ENCODE results near the gene RMI2.
A peak's percentile ranks its signal among the peaks of the same experiment; 100 is the strongest.

RMI2 gene

GRCh38 chr16:11327277-11328171 is 17.7 kb upstream of the RMI2 start:
- TF ChIP-seq SPI1 (IDR thresholded peaks at IDR 0.05; ENCODE audit: borderline replicate concordance, low read depth) = no peak
- no peak for TF ChIP-seq REST (IDR thresholded peaks at IDR 0.05; ENCODE audit: insufficient replicate concordance, low read depth)
- TF ChIP-seq CTCF (IDR thresholded peaks at IDR 0.05; ENCODE audit: insufficient read depth, low read length) = no peak
- TF ChIP-seq GABPA (IDR thresholded peaks at IDR 0.05; ENCODE audit: low read depth) = no peak
- TF ChIP-seq POLR2AphosphoS5 (IDR thresholded peaks at IDR 0.05; ENCODE audit: low read depth) = no peak
- no peak for DNase-seq (ENCODE audit: low read depth in 1 of 2, low spot score in 1 of 2)
- Histone ChIP-seq H3K4me3 (replicated peaks; ENCODE audit: insufficient read depth, low read length) (no peak overlapping the region), H3K27me3 (ENCODE audit: insufficient read depth, poor library complexity, severe bottlenecking) (no peaks in the 10 kb centered on the region), H3K27ac (replicated peaks) (no peak overlapping the region)

- no peak overlapping the region for H3K4me3 ChIP-seq (replicated peaks; ENCODE audit: insufficient read depth, low read length)
- no peaks in the 10 kb centered on the region for H3K27me3 ChIP-seq (ENCODE audit: insufficient read depth, poor library complexity, severe bottlenecking)
- peak in 1 of 2 experiments; percentile 82 for DNase-seq (ENCODE audit: low read depth in 1 of 2, low spot score in 1 of 2)
- TF ChIP-seq REST (IDR thresholded peaks at IDR 0.05; ENCODE audit: insufficient replicate concordance, low read depth) (no peak), CTCF (IDR thresholded peaks at IDR 0.05; ENCODE audit: insufficient read depth, low read length) (no peak), GABPA (IDR thresholded peaks at IDR 0.05; ENCODE audit: low read depth) (no peak), SPI1 (IDR thresholded peaks at IDR 0.05; ENCODE audit: borderline replicate concordance, low read depth) (peak; percentile 75), POLR2AphosphoS5 (IDR thresholded peaks at IDR 0.05; ENCODE audit: low read depth) (0 out of 2 replicates have a peak, but pooled peaks have one; percentile 44)
- H3K27ac ChIP-seq (replicated peaks) = no peak overlapping the region
These were observed 16.8 kb upstream of the RMI2 start for GRCh38 chr16:11328172-11329070.

- DNase-seq (ENCODE audit: low read depth in 1 of 2, low spot score in 1 of 2) = no peak
- no peak overlapping the region for H3K27ac ChIP-seq (replicated peaks)
These were observed 16.2 kb upstream of the RMI2 start for GRCh38 chr16:11329071-11329491.

More at GRCh38 chr16:11329071-11329491, 16.2 kb upstream of the RMI2 start:
- Histone ChIP-seq H3K27me3 (ENCODE audit: insufficient read depth, poor library complexity, severe bottlenecking) (no peaks in the 10 kb centered on the region), H3K4me3 (replicated peaks; ENCODE audit: insufficient read depth, low read length) (no peak overlapping the region)
- no peak for TF ChIP-seq GABPA (IDR thresholded peaks at IDR 0.05; ENCODE audit: low read depth)
- TF ChIP-seq REST (IDR thresholded peaks at IDR 0.05; ENCODE audit: insufficient replicate concordance, low read depth) = no peak
- no peak; the same call in 1 of the 2 replicates for TF ChIP-seq SPI1 (IDR thresholded peaks at IDR 0.05; ENCODE audit: borderline replicate concordance, low read depth)
- TF ChIP-seq POLR2AphosphoS5 (IDR thresholded peaks at IDR 0.05; ENCODE audit: low read depth) = no peak
- TF ChIP-seq CTCF (IDR thresholded peaks at IDR 0.05; ENCODE audit: insufficient read depth, low read length) = no peak

Data from HL-60 (cell line).